Measurements from ENCODE around the gene RNF144A. TPM values are rescaled to one million over a fixed set of nuclear protein-coding genes. Genes with fewer than 3 reads are reported as not detected.

Gene RNF144A
- total RNA-seq, 1 experiment from 2014 or later: 7.3 TPM

GRCh38 chr2:6906165-6906741, 11.0 kb upstream of the RNF144A start:
- DNase-seq (ENCODE audit: extremely low read depth, low read depth): no peak

GRCh38 chr2:6908291-6908690, 8.9 kb upstream of the RNF144A start:
- no peak for DNase-seq (ENCODE audit: extremely low read depth, low read depth)

GRCh38 chr2:6909431-6910385, 7.5 kb upstream of the RNF144A start:
- DNase-seq (ENCODE audit: extremely low read depth, low read depth): no peak

- DNase-seq (ENCODE audit: extremely low read depth, low read depth): no peak
Observed at GRCh38 chr2:6911721-6912120, 5.5 kb upstream of the RNF144A start.

GRCh38 chr2:6913415-6914157, 3.6 kb upstream of the RNF144A start:
- DNase-seq (ENCODE audit: extremely low read depth, low read depth): no peak

- peak; percentile 26 for DNase-seq (ENCODE audit: extremely low read depth, low read depth)
Observed at GRCh38 chr2:6914828-6915227, 2.4 kb upstream of the RNF144A start.

- DNase-seq (ENCODE audit: extremely low read depth, low read depth): no peak
Observed at GRCh38 chr2:6915399-6915798, 1.8 kb upstream of the RNF144A start.

- DNase-seq (ENCODE audit: extremely low read depth, low read depth): no peak
Observed at GRCh38 chr2:6916224-6916623, 988 bp upstream of the RNF144A start.

- no peak for DNase-seq (ENCODE audit: extremely low read depth, low read depth)
Observed at GRCh38 chr2:6916736-6917070, 509 bp upstream of the RNF144A start.

GRCh38 chr2:6917761-6918421, 679 bp downstream of the RNF144A start:
- DNase-seq (ENCODE audit: extremely low read depth, low read depth): peak; percentile 14

- no peak for DNase-seq (ENCODE audit: extremely low read depth, low read depth)
Observed at GRCh38 chr2:6919901-6920742, 2.9 kb downstream of the RNF144A start.

GRCh38 chr2:6920743-6921064, 3.5 kb downstream of the RNF144A start:
- DNase-seq (ENCODE audit: extremely low read depth, low read depth): no peak

GRCh38 chr2:6921321-6921922, 4.2 kb downstream of the RNF144A start:
- no peak for DNase-seq (ENCODE audit: extremely low read depth, low read depth)

- DNase-seq (ENCODE audit: extremely low read depth, low read depth): no peak
Observed at GRCh38 chr2:6922201-6922656, 5.0 kb downstream of the RNF144A start.

- DNase-seq (ENCODE audit: extremely low read depth, low read depth): no peak
Observed at GRCh38 chr2:6923319-6923718, 6.1 kb downstream of the RNF144A start.

- no peak for DNase-seq (ENCODE audit: extremely low read depth, low read depth)
Observed at GRCh38 chr2:6924101-6924923, 7.1 kb downstream of the RNF144A start.

GRCh38 chr2:6924924-6925409, 7.8 kb downstream of the RNF144A start:
- no peak for DNase-seq (ENCODE audit: extremely low read depth, low read depth)

GRCh38 chr2:6926071-6926732, 9.0 kb downstream of the RNF144A start:
- no peak for DNase-seq (ENCODE audit: extremely low read depth, low read depth)
